ENCODE results near the gene MACROD1.

GRCh38 chr11:64014356-64014755 is 151.6 kb downstream of the MACROD1 start:
- no peak for TF ChIP-seq CTCF (IDR thresholded peaks at IDR 0.05)
- no peak for TF ChIP-seq POLR2A (IDR thresholded peaks at IDR 0.05)
- no peak for TF ChIP-seq EP300 (IDR thresholded peaks at IDR 0.05)
